Mesothelial cell of epicardium (in vitro differentiated cells): ENCODE data around the gene TGFB2. TPM values are rescaled to one million over a fixed set of nuclear protein-coding genes. Genes with fewer than 3 reads are reported as not detected.

Source experiments
- DNase-seq, 2 experiments: peaks; one replicate each; pipeline ENCODE4 v3.0.0; 2021; ENCODE audit warnings: low spot score in 2 of 2; ENCODE audit not compliant: unreplicated experiment in 2 of 2
- H3K27ac Mint-ChIP-seq: 2 replicates; pipeline ENCODE4 v1.8.0; 2021; ENCODE audit warnings: mixed read lengths
- H3K27me3 Mint-ChIP-seq: 2 replicates; pipeline ENCODE4 v1.8.0; 2021; ENCODE audit warnings: low read depth, mixed read lengths
- H3K36me3 Mint-ChIP-seq: 2 replicates; pipeline ENCODE4 v1.8.0; 2021; ENCODE audit warnings: mixed read lengths
- H3K4me1 Mint-ChIP-seq: 2 replicates; pipeline ENCODE4 v1.8.0; 2021; ENCODE audit warnings: mixed read lengths
- H3K4me3 Mint-ChIP-seq: 2 replicates; pipeline ENCODE4 v1.8.0; 2021; ENCODE audit warnings: mild to moderate bottlenecking, moderate library complexity, mixed read lengths
- H3K9me3 Mint-ChIP-seq: 2 replicates; pipeline ENCODE4 v1.8.0; 2021; ENCODE audit warnings: mixed read lengths
- CTCF ChIP-seq: fragments of 200-600 bp; sonication (generic); IDR thresholded peaks from one replicate; pipeline ENCODE4 v1.5.0; 2021; ENCODE audit warnings: antibody characterized with exemption; ENCODE audit not compliant: unreplicated experiment
- total RNA-seq: library from RNA; stranded (reverse); gene quantifications from 3 replicates; pipeline ENCODE4 v1.2.1, GENCODE V29; 2021

Gene TGFB2
- total RNA-seq, 1 donor from 2014 or later = 50.6 TPM

- Mint-ChIP-seq H3K27ac (peak overlapping the region; percentile 84), H3K36me3 (no peaks in the 10 kb centered on the region), H3K4me1 (peaks cover 18% of the 10 kb centered on the region), H3K4me3 (no peak overlapping the region), H3K9me3 (peaks cover 4% of the 10 kb centered on the region), H3K27me3 (no peaks in the 10 kb centered on the region)
- no peak for DNase-seq
- TF ChIP-seq CTCF = no peak
Observed at GRCh38 chr1:218479436-218480115, 134.4 kb downstream of the TGFB2 start.

GRCh38 chr1:218480137-218480536 is 135.0 kb downstream of the TGFB2 start:
- Mint-ChIP-seq H3K27ac (peak overlapping the region; percentile 84), H3K9me3 (peaks cover 4% of the 10 kb centered on the region), H3K27me3 (no peaks in the 10 kb centered on the region), H3K4me3 (no peak overlapping the region), H3K36me3 (no peaks in the 10 kb centered on the region), H3K4me1 (peaks cover 17% of the 10 kb centered on the region)
- DNase-seq = no peak
- TF ChIP-seq CTCF = no peak

- Mint-ChIP-seq H3K27ac (peak overlapping the region; percentile 84), H3K4me3 (no peak overlapping the region), H3K9me3 (peaks cover 4% of the 10 kb centered on the region), H3K27me3 (no peaks in the 10 kb centered on the region), H3K36me3 (no peaks in the 10 kb centered on the region), H3K4me1 (peaks cover 17% of the 10 kb centered on the region)
- TF ChIP-seq CTCF = no peak
- no peak for DNase-seq
Observed at GRCh38 chr1:218480588-218481099, 135.5 kb downstream of the TGFB2 start.

GRCh38 chr1:218481116-218481775 is 136.1 kb downstream of the TGFB2 start:
- H3K27ac Mint-ChIP-seq = peak overlapping the region; percentile 82
- H3K4me3 Mint-ChIP-seq = no peak overlapping the region
- peaks cover 17% of the 10 kb centered on the region for H3K4me1 Mint-ChIP-seq
- H3K36me3 Mint-ChIP-seq = no peaks in the 10 kb centered on the region
- DNase-seq = no peak
- no peak for TF ChIP-seq CTCF
- no peaks in the 10 kb centered on the region for H3K27me3 Mint-ChIP-seq
- H3K9me3 Mint-ChIP-seq = peaks cover 4% of the 10 kb centered on the region

- no peaks in the 10 kb centered on the region for H3K27me3 Mint-ChIP-seq
- H3K4me1 Mint-ChIP-seq = peaks cover 16% of the 10 kb centered on the region
- no peak overlapping the region for H3K4me3 Mint-ChIP-seq
- H3K27ac Mint-ChIP-seq = no peak overlapping the region
- no peaks in the 10 kb centered on the region for H3K36me3 Mint-ChIP-seq
- DNase-seq = no peak
- no peak for TF ChIP-seq CTCF
- H3K9me3 Mint-ChIP-seq = peaks cover 4% of the 10 kb centered on the region
Observed at GRCh38 chr1:218482683-218483082, 137.5 kb downstream of the TGFB2 start.
